MM.1S (cell line): ENCODE data around the gene ABL2.

Experiments used
- DNase-seq: peaks from one replicate; pipeline ENCODE4 v3.0.0-alpha.2; 2015
- H2AFZ ChIP-seq: fragments of 300-600 bp; sonication (generic); 2 replicates; pipeline ENCODE4 v1.6.0; 2016; ENCODE audit warnings: antibody characterized with exemption, low read length
- H3F3A ChIP-seq: fragments of 300-600 bp; sonication (generic); 2 replicates; pipeline ENCODE4 v1.6.1; 2016; ENCODE audit warnings: mild to moderate bottlenecking, antibody characterized with exemption, low read length, moderate library complexity, mixed read lengths; ENCODE audit not compliant: insufficient read depth
- H3K27ac ChIP-seq: fragments of 300-600 bp; sonication (generic); 2 replicates; pipeline ENCODE4 v1.5.1; 2016; ENCODE audit warnings: mild to moderate bottlenecking, low read length
- H3K27me3 ChIP-seq: fragments of 300-600 bp; sonication (generic); replicated peaks from 2 replicates; pipeline ENCODE4 v1.6.0; 2016; ENCODE audit warnings: low read length; ENCODE audit not compliant: insufficient read depth
- H3K36me3 ChIP-seq: fragments of 300-600 bp; sonication (generic); replicated peaks from 2 replicates; pipeline ENCODE4 v1.6.1; 2016; ENCODE audit warnings: mild to moderate bottlenecking, low read length, mixed read lengths; ENCODE audit not compliant: insufficient read depth
- H3K4me1 ChIP-seq: fragments of 300-600 bp; sonication (generic); 2 replicates; pipeline ENCODE4 v1.6.1; 2016; ENCODE audit warnings: low read length, mixed read lengths
- H3K4me2 ChIP-seq: fragments of 300-600 bp; sonication (generic); 2 replicates; pipeline ENCODE4 v1.6.0; 2016; ENCODE audit warnings: low read depth, low read length
- H3K4me3 ChIP-seq: fragments of 300-600 bp; sonication (generic); 2 replicates; pipeline ENCODE4 v1.5.1; 2016; ENCODE audit warnings: low read length, mixed read lengths
- H3K79me2 ChIP-seq: fragments of 300-600 bp; sonication (generic); 2 replicates; pipeline ENCODE4 v1.6.1; 2016; ENCODE audit warnings: mixed run types, low read length, mixed read lengths
- H3K9ac ChIP-seq: fragments of 300-600 bp; sonication (generic); 2 replicates; pipeline ENCODE4 v1.6.1; 2016; ENCODE audit warnings: low read length, mixed read lengths
- H3K9me2 ChIP-seq: fragments of 300-600 bp; sonication (generic); replicated peaks from 2 replicates; pipeline ENCODE4 v1.6.1; 2016; ENCODE audit warnings: mild to moderate bottlenecking, low read length, mixed read lengths; ENCODE audit not compliant: insufficient read depth
- H3K9me3 ChIP-seq: fragments of 300-600 bp; sonication (generic); replicated peaks from 2 replicates; pipeline ENCODE4 v1.6.1; 2016; ENCODE audit warnings: mild to moderate bottlenecking, low read length, mixed read lengths; ENCODE audit not compliant: insufficient read depth
- H4K20me1 ChIP-seq: fragments of 300-600 bp; sonication (generic); 2 replicates; pipeline ENCODE4 v1.6.1; 2016; ENCODE audit warnings: mild to moderate bottlenecking, low read length, moderate library complexity, mixed read lengths; ENCODE audit not compliant: insufficient read depth
- EZH2 ChIP-seq: fragments of 300-600 bp; sonication (generic); optimal IDR thresholded peaks from 2 replicates; pipeline ENCODE3; 2017; ENCODE audit warnings: low read depth, mild to moderate bottlenecking, antibody characterized with exemption, low read length, mixed read lengths
- EZH2phosphoT487 ChIP-seq: fragments of 300-600 bp; sonication (generic); IDR thresholded peaks from 2 replicates; pipeline ENCODE4 v1.6.1; 2018; ENCODE audit warnings: antibody characterized with exemption, low read length
- TF ChIP-seq, protein P1 (sequence below): fragments of 300-600 bp; sonication (generic); IDR thresholded peaks from 2 replicates; pipeline ENCODE4 v1.5.1; 2016; ENCODE audit warnings: antibody characterized with exemption, low read length, mixed read lengths

The ABL2 gene

GRCh38 chr1:179264507-179264906, 35.0 kb upstream of the ABL2 start:
- H3K4me1 ChIP-seq, result peaks cover 4% of the 10 kb centered on the region; the same call in 1 of the 2 replicates
- H3K9ac ChIP-seq, result no peak overlapping the region
- no peaks in the 10 kb centered on the region for H3K9me3 ChIP-seq
- no peaks in the 10 kb centered on the region for H4K20me1 ChIP-seq
- no peak overlapping the region for H2AFZ ChIP-seq
- H3K36me3 ChIP-seq, result no peaks in the 10 kb centered on the region
- no peaks in the 10 kb centered on the region for H3K27me3 ChIP-seq
- DNase-seq, result no peak
- H3F3A ChIP-seq, result no peaks in the 10 kb centered on the region
- no peak overlapping the region for H3K4me2 ChIP-seq
- H3K4me3 ChIP-seq, result no peak overlapping the region
- H3K27ac ChIP-seq, result no peak overlapping the region
- H3K9me2 ChIP-seq, result no peaks in the 10 kb centered on the region
- TF ChIP-seq, protein P1, sequence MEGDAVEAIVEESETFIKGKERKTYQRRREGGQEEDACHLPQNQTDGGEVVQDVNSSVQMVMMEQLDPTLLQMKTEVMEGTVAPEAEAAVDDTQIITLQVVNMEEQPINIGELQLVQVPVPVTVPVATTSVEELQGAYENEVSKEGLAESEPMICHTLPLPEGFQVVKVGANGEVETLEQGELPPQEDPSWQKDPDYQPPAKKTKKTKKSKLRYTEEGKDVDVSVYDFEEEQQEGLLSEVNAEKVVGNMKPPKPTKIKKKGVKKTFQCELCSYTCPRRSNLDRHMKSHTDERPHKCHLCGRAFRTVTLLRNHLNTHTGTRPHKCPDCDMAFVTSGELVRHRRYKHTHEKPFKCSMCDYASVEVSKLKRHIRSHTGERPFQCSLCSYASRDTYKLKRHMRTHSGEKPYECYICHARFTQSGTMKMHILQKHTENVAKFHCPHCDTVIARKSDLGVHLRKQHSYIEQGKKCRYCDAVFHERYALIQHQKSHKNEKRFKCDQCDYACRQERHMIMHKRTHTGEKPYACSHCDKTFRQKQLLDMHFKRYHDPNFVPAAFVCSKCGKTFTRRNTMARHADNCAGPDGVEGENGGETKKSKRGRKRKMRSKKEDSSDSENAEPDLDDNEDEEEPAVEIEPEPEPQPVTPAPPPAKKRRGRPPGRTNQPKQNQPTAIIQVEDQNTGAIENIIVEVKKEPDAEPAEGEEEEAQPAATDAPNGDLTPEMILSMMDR, result no peak
- TF ChIP-seq EZH2 (no peak), EZH2phosphoT487 (no peak)
- no peaks in the 10 kb centered on the region for H3K79me2 ChIP-seq

- Histone ChIP-seq H3K9me3 (no peaks in the 10 kb centered on the region), H3K9ac (no peak overlapping the region), H3K36me3 (no peaks in the 10 kb centered on the region), H3K4me2 (no peak overlapping the region), H3K9me2 (no peaks in the 10 kb centered on the region), H3K79me2 (no peaks in the 10 kb centered on the region), H2AFZ (no peak overlapping the region), H3F3A (no peaks in the 10 kb centered on the region), H3K27me3 (no peaks in the 10 kb centered on the region), H3K4me3 (no peak overlapping the region), H3K4me1 (no peaks in the 10 kb centered on the region), H3K27ac (no peak overlapping the region), H4K20me1 (no peaks in the 10 kb centered on the region)
- DNase-seq, result no peak
- TF ChIP-seq EZH2phosphoT487, result no peak
- TF ChIP-seq, protein P1, result no peak
- no peak for TF ChIP-seq EZH2
Observed at GRCh38 chr1:179263121-179263520, 33.6 kb upstream of the ABL2 start.

- Histone ChIP-seq H3K9me2 (no peaks in the 10 kb centered on the region), H4K20me1 (no peaks in the 10 kb centered on the region), H3K27ac (no peak overlapping the region), H3K79me2 (no peaks in the 10 kb centered on the region), H3K36me3 (no peaks in the 10 kb centered on the region), H3K27me3 (no peaks in the 10 kb centered on the region), H3F3A (no peaks in the 10 kb centered on the region), H3K9ac (no peak overlapping the region), H3K9me3 (no peaks in the 10 kb centered on the region), H3K4me2 (no peak overlapping the region), H3K4me1 (no peaks in the 10 kb centered on the region), H3K4me3 (no peak overlapping the region), H2AFZ (no peak overlapping the region)
- TF ChIP-seq EZH2 (no peak), EZH2phosphoT487 (no peak)
- TF ChIP-seq, protein P1, result no peak
- DNase-seq, result no peak
Observed at GRCh38 chr1:179262183-179262582, 32.7 kb upstream of the ABL2 start.
